Activated gamma-delta T cell (primary cell): ENCODE data around the gene RGL4.
"Not testable (repeated sequence)": the region's sequence is repeated elsewhere in the genome, so short reads cannot be mapped to it uniquely, and the experiment has no call there.

ENCODE experiments used
- DNase-seq: peaks from one replicate; lab custom pipeline; 2025; lab: John Stamatoyannopoulos, UW

The RGL4 gene

DNA sequence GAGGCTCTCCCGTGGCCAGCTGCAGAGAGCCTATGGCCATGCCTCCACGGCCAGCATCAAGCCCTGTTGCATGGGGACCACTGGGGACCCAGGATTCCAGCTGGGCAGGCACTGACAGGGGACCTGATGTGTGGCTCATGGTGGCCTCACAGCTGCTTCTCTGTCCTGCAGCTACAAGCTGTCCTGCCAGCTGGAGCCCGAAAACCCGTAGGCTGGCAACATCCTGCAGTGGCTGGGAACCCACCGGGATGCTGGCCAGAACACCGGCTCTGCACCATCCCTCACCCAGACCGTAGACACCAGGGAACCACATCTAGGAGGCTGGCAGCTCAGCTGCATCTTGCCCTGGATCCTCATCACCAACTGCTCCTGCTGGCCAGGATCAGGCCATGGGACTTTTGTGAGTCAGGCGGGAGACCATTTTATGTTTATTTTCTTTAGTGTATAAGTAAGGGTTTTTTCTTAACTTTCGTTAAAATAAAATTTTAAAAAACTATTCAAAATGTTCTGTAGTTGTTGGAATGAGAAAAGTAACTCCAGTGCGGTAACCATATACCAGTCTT lies 7.9 kb downstream of the RGL4 start:
- DNase-seq, result no peak

- DNase-seq, result no peak
Measured at GRCh38 chr22:23700706-23701105, 9.9 kb downstream of the RGL4 start.

- DNase-seq, result no peak
Measured at GRCh38 chr22:23704062-23704461, 13.2 kb downstream of the RGL4 start.

DNA sequence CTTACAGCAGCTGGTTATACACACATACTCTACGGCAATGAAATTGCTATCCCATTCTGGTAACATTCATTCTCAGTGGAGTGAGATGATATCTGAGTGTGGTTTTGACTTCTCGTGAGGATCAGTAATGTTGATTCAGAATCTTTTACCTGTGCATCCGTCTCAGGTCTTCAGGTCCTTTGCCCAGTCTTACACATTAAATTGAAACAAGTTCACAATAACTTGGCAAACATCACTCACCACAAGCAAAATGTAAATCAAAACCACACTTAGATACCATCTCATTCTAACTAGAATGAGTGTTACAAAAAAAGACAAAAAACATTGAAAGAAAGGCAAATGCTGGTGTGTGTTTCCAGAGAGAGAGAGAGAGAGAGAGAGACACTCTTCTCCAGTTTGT lies 14.0 kb downstream of the RGL4 start:
- no peak for DNase-seq

DNA sequence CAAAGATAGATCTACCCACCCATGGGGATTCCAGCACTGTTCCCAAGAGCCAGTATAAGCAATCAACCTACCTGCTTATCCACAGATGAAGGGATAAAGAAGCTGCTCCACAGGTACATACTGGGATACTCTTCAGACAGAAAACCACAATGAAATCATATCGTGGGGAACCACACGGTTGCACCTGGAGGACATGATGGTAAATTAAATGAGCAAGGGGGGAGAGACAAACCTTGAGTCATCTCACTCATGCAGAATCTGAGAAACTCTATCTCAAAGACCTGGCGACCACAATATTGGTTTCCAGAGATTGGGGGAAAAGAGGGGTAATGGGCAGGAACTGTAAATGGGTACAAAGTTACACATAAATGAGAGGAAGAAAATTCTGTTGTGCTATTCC lies 14.5 kb downstream of the RGL4 start:
- no peak for DNase-seq

DNA sequence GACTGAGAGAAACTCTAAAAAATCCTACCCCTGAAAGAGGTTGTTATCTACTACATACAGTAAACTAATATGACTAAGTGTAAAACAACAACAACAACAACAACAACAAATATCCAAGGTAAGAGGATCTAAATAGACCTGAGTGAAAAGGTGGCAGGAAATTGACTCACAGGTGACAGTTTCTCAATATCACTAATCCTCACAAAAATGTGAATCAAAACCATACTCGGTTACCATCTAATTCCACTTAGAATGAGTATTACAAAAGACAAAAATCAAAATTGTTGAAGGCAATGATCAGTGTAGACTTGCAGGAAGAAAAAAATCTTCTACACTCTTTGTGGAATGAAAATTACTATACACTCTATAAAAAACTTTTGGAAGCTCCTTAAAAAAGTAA lies 17.5 kb downstream of the RGL4 start:
- DNase-seq, result no peak

DNA sequence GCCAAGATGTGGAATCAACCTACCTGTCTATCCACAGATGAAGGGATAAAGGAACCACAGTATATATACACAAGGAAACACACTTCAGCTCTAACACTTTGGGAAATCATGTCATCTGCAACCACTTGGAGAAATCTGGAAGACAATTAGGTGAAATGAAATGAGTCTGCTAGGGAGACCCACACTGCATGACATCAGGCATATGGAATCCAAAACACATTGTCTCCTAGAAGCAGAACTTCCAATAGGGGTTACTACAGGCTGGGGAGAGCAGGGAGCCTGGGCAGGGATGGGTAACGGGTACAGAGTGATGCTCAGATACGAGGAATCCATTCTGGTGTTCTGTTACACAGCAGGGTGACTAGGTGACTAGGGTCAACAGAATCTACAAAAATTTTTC lies 18.3 kb downstream of the RGL4 start:
- DNase-seq, result no peak

GRCh38 chr22:23712256-23712655 lies 21.4 kb downstream of the RGL4 start:
- no peak for DNase-seq

- DNase-seq, result no peak
Measured at GRCh38 chr22:23713696-23714595, 23.1 kb downstream of the RGL4 start.

DNA sequence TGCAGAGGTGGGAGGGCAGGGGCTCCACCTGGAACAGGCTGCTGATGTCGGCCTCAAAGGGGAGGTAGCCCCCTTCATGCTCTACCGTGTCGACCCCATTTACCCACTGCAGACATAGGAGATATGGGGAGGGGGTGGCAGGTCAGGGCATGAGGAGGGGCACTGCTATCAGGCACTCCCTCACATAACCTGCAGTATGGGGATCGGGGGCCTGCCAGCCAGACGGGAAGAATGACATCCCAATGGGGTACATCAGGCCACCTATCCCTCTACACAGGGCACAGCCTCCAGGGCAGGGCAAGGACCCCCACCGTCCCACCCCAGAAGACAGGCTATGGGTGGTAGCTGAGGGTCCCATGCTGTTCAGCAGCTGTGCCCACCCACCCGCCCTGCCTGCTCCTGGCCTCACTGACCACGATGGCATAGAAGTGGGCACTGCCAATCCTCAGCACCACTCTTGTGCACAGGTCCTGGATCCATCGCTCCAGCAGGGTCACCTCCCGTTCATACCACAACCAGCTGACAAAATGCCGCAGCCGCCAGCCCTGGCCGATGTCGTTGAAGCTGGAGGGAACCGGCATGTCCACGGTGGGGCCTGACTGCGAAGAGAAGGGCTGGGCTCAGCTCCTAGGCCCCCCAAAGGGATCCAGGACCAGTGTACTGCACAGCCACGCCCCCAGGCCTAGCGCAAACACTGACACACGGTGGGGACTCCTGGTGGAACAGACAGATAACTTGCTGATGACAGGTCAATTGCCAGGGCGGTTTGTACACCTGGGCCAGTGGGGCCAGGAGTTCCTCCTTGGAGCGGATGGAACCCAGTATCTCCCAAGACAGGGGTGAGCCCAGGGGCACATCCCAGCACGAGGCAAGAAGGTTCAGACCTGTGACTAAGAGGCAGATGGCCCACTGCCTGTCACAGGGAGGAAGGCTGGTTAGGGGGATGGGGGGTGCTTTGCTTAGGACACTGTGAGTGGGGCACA lies 24.1 kb downstream of the RGL4 start:
- DNase-seq, result no peak

GRCh38 chr22:23715806-23716375 lies 25.1 kb downstream of the RGL4 start:
- DNase-seq, result no peak

DNA sequence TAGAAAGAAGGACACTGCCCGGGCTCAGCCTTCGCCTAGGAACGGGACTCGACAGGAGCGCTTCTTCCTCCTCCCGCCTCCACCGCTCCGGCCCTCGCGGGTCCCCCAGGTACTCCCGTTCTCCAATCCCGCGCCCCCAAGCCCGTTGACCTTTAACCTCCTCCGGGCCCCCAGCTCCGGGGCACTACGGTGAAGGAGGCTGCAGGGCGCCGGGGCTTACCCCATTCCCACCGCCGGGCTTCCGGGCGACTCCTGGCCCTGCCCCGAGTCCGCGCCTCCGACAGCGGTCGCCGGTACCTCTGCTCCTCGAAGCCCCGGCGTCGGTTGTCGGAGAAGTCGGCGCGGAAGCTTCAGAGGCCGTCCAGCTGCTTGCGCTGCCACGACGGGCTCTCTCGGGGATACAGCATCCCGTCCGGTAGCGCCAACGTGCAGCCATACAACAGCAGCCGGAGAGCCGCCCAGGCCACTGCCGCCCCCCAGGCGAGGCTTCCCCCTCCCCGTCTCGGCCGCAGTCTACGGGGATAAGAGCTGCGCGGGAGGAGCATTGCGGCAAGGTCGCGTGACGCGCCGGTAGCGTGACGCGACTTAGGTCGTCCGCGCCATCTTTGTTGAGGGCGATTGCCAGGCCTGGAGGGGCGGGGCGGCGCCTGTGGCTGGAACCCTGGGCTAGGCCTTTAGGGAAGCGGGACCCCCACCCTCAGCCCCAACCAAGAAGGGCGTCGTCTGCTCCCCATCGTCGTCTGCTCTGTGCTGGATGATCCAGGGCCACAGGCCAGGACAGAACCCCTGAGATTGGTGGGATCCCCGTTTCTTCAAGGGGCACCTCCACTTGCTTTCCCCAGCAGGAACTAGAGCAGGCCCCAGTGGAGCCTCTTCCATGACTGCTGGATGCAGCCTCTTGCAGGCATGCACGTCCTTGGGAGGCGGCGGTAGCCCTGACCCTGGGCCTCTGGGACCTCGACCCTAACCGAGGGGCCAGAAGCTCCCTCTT lies 26.3 kb downstream of the RGL4 start:
- DNase-seq, result peak; percentile 66

DNA sequence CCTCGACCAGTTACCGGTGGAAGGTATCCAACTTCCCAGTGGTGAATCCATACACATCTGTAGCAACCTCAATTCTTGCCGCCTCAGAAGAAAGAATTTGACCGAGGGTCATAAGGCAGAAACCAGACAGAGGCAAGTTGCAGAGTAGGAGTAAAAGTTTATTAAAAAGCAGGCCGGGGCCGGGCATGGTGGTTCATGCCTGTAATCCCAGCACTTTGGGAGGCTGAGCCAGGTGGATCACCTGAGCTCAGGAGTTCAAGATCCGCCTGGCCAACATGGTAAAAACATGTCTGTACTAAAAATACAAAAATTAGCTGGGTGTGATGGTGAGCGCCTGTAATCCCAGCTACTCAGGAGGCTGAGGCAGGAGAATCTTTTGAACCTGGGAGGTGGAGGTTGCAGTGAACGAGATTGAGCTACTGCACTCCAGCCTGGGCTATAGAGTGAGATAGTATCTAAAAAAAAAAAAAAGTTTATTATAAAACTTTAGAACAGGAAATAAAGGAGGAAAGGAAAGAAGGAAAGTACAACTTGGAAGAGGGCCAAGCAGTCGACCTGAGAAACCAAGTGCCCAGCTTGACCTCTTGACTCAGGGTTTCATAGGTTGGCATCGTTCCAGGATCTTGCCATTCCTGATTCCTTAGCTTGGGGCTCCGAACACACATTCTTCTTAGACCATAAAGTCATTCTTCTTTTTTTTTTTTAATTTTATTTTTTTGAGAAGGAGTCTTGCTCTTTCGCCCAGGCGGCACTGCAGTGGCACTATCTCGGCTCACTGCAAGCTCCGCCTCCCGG lies 27.8 kb downstream of the RGL4 start:
- DNase-seq, result no peak

GRCh38 chr22:23720855-23721254 lies 30.0 kb downstream of the RGL4 start:
- DNase-seq, result no peak

DNA sequence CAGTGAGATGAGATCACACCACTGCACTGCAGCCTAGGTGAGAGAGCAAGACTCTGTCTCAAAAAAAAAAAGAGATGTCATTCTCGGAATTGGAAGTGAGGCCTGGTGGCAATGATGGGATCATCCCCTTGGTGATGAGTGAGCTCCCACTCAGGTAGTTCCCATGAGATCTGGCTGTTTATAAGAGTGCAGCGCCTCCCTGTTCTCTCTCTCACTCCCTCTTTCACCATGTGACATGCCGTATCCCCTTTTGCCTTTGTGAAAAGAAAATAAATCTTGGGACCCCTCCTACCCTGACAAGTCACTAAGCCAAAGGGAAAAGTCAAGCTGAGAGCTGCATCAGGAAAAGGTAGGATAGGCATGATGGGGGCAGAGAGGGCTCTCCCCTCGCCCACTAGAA lies 31.3 kb downstream of the RGL4 start:
- no peak for DNase-seq

GRCh38 chr22:23722724-23723123 lies 31.9 kb downstream of the RGL4 start:
- no peak for DNase-seq

GRCh38 chr22:23728108-23728507 lies 37.3 kb downstream of the RGL4 start:
- DNase-seq, result not testable (repeated sequence)

GRCh38 chr22:23737696-23738095 lies 46.9 kb downstream of the RGL4 start:
- DNase-seq, result no peak

DNA sequence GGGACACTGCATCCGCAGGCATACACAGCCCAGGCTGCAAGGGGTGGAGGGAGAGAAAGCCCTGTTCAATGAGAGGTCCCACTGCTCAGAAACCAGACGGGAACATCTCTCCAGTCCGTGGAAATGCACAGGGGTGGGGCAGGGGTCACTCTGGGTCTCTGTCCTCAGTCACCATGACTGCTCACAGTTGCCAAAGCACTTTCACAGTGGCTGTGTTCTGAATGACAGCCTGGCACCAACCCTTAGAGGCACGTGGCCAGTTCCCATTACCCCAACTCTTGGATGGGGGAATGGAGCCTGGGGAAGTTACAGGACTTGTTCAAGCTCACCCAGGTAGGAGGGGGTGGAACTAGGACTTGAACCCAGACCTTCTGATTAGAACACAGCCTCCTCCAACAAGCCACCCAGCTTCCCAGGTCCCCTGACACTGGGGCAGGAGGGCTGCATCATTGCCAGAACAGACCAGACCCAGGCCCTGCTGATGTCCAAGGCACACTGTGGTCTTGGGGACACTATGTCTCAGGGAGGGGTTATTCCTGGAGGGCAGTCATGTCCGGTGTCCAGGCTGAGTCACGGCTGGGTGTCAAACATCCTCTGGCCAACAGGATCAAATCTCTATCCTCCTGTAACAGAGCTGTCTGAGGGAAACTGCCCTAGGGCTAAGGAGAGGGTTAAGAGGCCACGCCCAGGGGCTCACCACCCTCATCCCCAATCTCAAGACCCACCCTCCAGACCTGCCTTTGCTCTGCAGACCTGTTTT lies 51.9 kb downstream of the RGL4 start:
- DNase-seq, result no peak
